ENCODE results near the gene SEMA4D.

The SEMA4D gene

DNA sequence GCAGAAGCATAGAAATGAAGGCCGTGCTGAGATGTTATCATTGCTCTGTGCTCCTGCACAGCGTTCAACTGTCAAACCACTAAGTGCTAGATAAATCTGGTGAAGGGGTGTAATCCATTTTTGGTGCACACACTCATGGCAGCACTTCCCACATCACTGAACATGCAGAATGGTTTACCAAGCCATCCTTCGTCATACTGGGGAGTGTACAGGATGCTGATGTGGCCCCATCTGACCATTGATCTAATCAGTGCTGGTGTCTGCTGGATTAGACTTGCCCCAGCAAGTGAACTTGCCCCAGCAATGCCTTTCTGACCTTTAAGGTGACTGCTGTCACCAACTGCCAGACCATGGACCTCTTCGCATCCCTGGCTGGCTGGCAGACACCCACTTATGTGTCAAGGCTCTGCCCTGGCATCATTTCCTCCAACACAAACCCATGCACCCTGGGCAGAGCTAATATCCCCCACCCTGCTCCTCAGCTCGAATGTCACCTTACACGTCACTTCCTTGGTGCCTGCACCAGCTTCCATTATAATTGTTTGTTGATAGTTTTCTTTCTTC lies 4.2 kb upstream of the SEMA4D start:
- H3K4me1 ChIP-seq (ENCODE audit: control insufficient read depth, insufficient read depth, low read length, poor library complexity, severe bottlenecking) = no peaks in the 10 kb centered on the region
- WGBS, 2 experiments (ENCODE audit: insufficient coverage in 2 of 2) = 95 to 97% methylated on average over 2 to 3 of the region's 6 CpGs
- no peak overlapping the region for H3K4me3 ChIP-seq (ENCODE audit: extremely low read depth, insufficient read depth, low read length, poor library complexity, severe bottlenecking)

DNA sequence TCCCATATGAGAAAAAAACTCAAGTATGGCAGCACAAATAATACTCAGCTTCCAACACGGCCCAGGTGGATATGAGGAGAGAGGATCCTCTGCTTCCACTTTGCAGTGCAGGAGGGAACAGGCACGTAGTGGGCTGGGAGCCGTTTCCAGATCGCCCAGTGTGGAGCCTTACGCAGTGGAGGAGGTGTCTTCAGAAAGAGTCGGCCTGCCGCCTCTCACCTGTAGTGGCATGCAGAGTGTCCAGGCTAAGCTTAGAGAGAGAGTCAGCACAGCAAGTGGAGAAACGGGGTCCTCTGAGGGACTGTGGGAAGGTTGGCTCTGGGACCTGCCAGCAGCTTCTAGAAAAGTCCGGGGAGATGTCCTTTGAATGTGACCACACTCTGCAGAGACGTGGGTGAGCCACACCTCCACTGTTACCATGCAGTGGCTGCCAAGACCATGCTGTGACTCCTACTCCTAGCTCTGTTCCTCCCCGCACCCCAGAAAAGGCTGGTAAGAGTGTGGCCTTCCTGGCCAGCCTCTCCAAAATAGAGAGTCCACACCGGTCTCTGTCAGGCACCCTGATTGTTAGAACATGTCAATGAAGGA lies 3.5 kb upstream of the SEMA4D start:
- no peak overlapping the region for H3K4me3 ChIP-seq (ENCODE audit: extremely low read depth, insufficient read depth, low read length, poor library complexity, severe bottlenecking)
- H3K4me1 ChIP-seq (ENCODE audit: control insufficient read depth, insufficient read depth, low read length, poor library complexity, severe bottlenecking) = no peaks in the 10 kb centered on the region
- WGBS, 2 experiments (ENCODE audit: insufficient coverage in 2 of 2) = 90 to 92% methylated on average over 11 to 12 of the region's 12 CpGs
- no peak overlapping the region for H3K27ac ChIP-seq (ENCODE audit: low read depth, low read length, severe bottlenecking)
- H3K36me3 ChIP-seq (ENCODE audit: control insufficient read depth, insufficient read depth, low read length) = no peaks in the 10 kb centered on the region
- H3K9me3 ChIP-seq (ENCODE audit: control insufficient read depth, low read length) = no peaks in the 10 kb centered on the region

More for the DNA sequence above, 4.2 kb upstream of the SEMA4D start:
- Histone ChIP-seq H3K36me3 (ENCODE audit: control insufficient read depth, insufficient read depth, low read length) (no peaks in the 10 kb centered on the region), H3K27ac (ENCODE audit: low read depth, low read length, severe bottlenecking) (no peak overlapping the region), H3K9me3 (ENCODE audit: control insufficient read depth, low read length) (no peaks in the 10 kb centered on the region)

- no peaks in the 10 kb centered on the region for H3K9me3 ChIP-seq (ENCODE audit: control insufficient read depth, low read length)
- H3K27ac ChIP-seq (ENCODE audit: low read depth, low read length, severe bottlenecking) = no peak overlapping the region
- H3K4me1 ChIP-seq (ENCODE audit: control insufficient read depth, insufficient read depth, low read length, poor library complexity, severe bottlenecking) = no peaks in the 10 kb centered on the region
- H3K36me3 ChIP-seq (ENCODE audit: control insufficient read depth, insufficient read depth, low read length) = no peaks in the 10 kb centered on the region
- no peak overlapping the region for H3K4me3 ChIP-seq (ENCODE audit: extremely low read depth, insufficient read depth, low read length, poor library complexity, severe bottlenecking)
- 83 to 88% methylated on average over 5 of the region's 5 CpGs for WGBS, 2 experiments (ENCODE audit: insufficient coverage in 2 of 2)
Observed at GRCh38 chr9:89500008-89500407, 2.1 kb upstream of the SEMA4D start.

GRCh38 chr9:89498852-89499480 lies 1.1 kb upstream of the SEMA4D start:
- H3K4me3 ChIP-seq (ENCODE audit: extremely low read depth, insufficient read depth, low read length, poor library complexity, severe bottlenecking) = no peak overlapping the region
- 89 to 90% methylated on average over 2 to 5 of the region's 7 CpGs for WGBS, 2 experiments (ENCODE audit: insufficient coverage in 2 of 2)
- H3K27ac ChIP-seq (ENCODE audit: low read depth, low read length, severe bottlenecking) = no peak overlapping the region
- H3K4me1 ChIP-seq (ENCODE audit: control insufficient read depth, insufficient read depth, low read length, poor library complexity, severe bottlenecking) = no peaks in the 10 kb centered on the region
- no peaks in the 10 kb centered on the region for H3K36me3 ChIP-seq (ENCODE audit: control insufficient read depth, insufficient read depth, low read length)
- no peaks in the 10 kb centered on the region for H3K9me3 ChIP-seq (ENCODE audit: control insufficient read depth, low read length)

- H3K27ac ChIP-seq (ENCODE audit: low read depth, low read length, severe bottlenecking) = no peak overlapping the region
- peak overlapping the region; percentile 50 for H3K4me3 ChIP-seq (ENCODE audit: extremely low read depth, insufficient read depth, low read length, poor library complexity, severe bottlenecking)
- no peaks in the 10 kb centered on the region for H3K9me3 ChIP-seq (ENCODE audit: control insufficient read depth, low read length)
- 2 to 3% methylated on average over 38 of the region's 67 CpGs for WGBS, 2 experiments (ENCODE audit: insufficient coverage in 2 of 2)
- no peaks in the 10 kb centered on the region for H3K36me3 ChIP-seq (ENCODE audit: control insufficient read depth, insufficient read depth, low read length)
- no peaks in the 10 kb centered on the region for H3K4me1 ChIP-seq (ENCODE audit: control insufficient read depth, insufficient read depth, low read length, poor library complexity, severe bottlenecking)
Observed at GRCh38 chr9:89497257-89497963, 503 bp downstream of the SEMA4D start.

GRCh38 chr9:89496645-89497256 lies 1.2 kb downstream of the SEMA4D start:
- Histone ChIP-seq H3K9me3 (ENCODE audit: control insufficient read depth, low read length) (no peaks in the 10 kb centered on the region), H3K27ac (ENCODE audit: low read depth, low read length, severe bottlenecking) (no peak overlapping the region), H3K36me3 (ENCODE audit: control insufficient read depth, insufficient read depth, low read length) (no peaks in the 10 kb centered on the region), H3K4me1 (ENCODE audit: control insufficient read depth, insufficient read depth, low read length, poor library complexity, severe bottlenecking) (no peaks in the 10 kb centered on the region), H3K4me3 (ENCODE audit: extremely low read depth, insufficient read depth, low read length, poor library complexity, severe bottlenecking) (peak overlapping the region; percentile 50)
- WGBS, 2 experiments (ENCODE audit: insufficient coverage in 2 of 2) = 61 to 71% methylated on average over 12 to 14 of the region's 14 CpGs

DNA sequence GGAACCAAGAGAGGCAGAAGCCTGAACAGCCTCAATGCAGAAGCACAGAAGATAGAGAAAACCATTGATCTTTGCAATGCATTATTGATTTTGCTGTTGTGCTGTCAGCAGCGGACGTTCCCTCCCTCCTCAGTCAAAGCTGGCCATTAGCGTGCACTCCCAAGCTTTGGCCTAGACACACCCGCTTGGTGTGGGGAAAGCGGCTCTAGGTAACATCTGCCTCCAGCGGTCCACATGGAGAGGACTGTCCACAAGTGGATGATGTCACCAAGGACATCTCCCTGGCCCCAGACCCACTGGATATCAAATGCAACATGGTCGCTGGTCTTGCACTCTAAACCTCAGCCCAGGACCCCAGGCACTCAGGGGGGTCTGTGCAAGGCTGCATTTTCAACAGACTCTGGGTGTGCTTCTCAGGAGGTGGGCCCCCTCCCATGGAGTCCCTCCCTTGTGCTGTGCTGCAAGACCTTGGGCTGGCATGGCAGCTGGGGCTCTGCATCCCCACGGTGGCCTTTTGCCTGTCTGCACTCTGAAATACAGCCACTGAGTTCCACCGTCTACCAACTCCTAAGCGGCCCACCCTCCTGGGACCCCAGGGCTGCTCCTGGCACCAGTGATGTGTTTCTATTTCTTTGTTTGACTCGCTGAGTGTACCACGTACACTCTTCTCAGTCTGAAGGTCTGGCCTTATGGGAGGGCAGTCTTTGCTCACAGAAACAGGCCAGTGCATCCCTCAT lies 1.9 kb downstream of the SEMA4D start:
- WGBS, 2 experiments (ENCODE audit: insufficient coverage in 2 of 2) = 87 to 91% methylated on average over 11 to 12 of the region's 12 CpGs
- H3K27ac ChIP-seq (ENCODE audit: low read depth, low read length, severe bottlenecking) = no peak overlapping the region

GRCh38 chr9:89494199-89494598 lies 3.7 kb downstream of the SEMA4D start:
- no peak overlapping the region for H3K27ac ChIP-seq (ENCODE audit: low read depth, low read length, severe bottlenecking)
- H3K4me1 ChIP-seq (ENCODE audit: control insufficient read depth, insufficient read depth, low read length, poor library complexity, severe bottlenecking) = no peaks in the 10 kb centered on the region
- WGBS, 2 experiments (ENCODE audit: insufficient coverage in 2 of 2) = 87 to 97% methylated on average over 3 to 5 of the region's 5 CpGs
- no peak overlapping the region for H3K4me3 ChIP-seq (ENCODE audit: extremely low read depth, insufficient read depth, low read length, poor library complexity, severe bottlenecking)
- no peaks in the 10 kb centered on the region for H3K9me3 ChIP-seq (ENCODE audit: control insufficient read depth, low read length)
- no peaks in the 10 kb centered on the region for H3K36me3 ChIP-seq (ENCODE audit: control insufficient read depth, insufficient read depth, low read length)

More for the DNA sequence above, 1.9 kb downstream of the SEMA4D start:
- no peaks in the 10 kb centered on the region for H3K9me3 ChIP-seq (ENCODE audit: control insufficient read depth, low read length)
- no peaks in the 10 kb centered on the region for H3K4me1 ChIP-seq (ENCODE audit: control insufficient read depth, insufficient read depth, low read length, poor library complexity, severe bottlenecking)
- H3K4me3 ChIP-seq (ENCODE audit: extremely low read depth, insufficient read depth, low read length, poor library complexity, severe bottlenecking) = no peak overlapping the region
- H3K36me3 ChIP-seq (ENCODE audit: control insufficient read depth, insufficient read depth, low read length) = no peaks in the 10 kb centered on the region

DNA sequence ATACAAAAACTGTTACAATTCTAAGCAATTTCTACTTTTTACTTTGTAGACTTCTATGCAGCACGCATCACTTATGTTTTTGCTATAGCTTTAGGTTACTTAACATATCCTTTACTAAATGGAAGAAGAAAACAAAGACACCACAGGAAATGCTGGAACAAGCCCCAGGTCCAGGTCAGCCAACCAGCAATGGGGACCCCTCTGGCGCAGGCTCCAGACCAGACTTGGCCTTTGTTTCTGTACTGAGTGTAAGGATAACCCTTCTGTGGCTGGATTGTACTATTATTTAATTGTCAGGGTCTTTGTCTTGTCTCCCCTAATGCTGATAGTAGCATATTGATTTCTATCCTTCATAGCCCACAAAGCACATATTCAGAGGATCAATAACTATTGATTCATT lies 4.2 kb downstream of the SEMA4D start:
- no peaks in the 10 kb centered on the region for H3K4me1 ChIP-seq (ENCODE audit: control insufficient read depth, insufficient read depth, low read length, poor library complexity, severe bottlenecking)
- H3K27ac ChIP-seq (ENCODE audit: low read depth, low read length, severe bottlenecking) = no peak overlapping the region
- H3K4me3 ChIP-seq (ENCODE audit: extremely low read depth, insufficient read depth, low read length, poor library complexity, severe bottlenecking) = no peak overlapping the region
- 67 to 70% methylated on average over 1 of the region's 2 CpGs for WGBS, 2 experiments (ENCODE audit: insufficient coverage in 2 of 2)
- no peaks in the 10 kb centered on the region for H3K36me3 ChIP-seq (ENCODE audit: control insufficient read depth, insufficient read depth, low read length)
- H3K9me3 ChIP-seq (ENCODE audit: control insufficient read depth, low read length) = no peaks in the 10 kb centered on the region

- H3K27ac ChIP-seq (ENCODE audit: low read depth, low read length, severe bottlenecking) = no peak overlapping the region
- no peaks in the 10 kb centered on the region for H3K36me3 ChIP-seq (ENCODE audit: control insufficient read depth, insufficient read depth, low read length)
- 75 to 84% methylated on average over 5 to 6 of the region's 6 CpGs for WGBS, 2 experiments (ENCODE audit: insufficient coverage in 2 of 2)
- H3K9me3 ChIP-seq (ENCODE audit: control insufficient read depth, low read length) = no peaks in the 10 kb centered on the region
- H3K4me1 ChIP-seq (ENCODE audit: control insufficient read depth, insufficient read depth, low read length, poor library complexity, severe bottlenecking) = no peaks in the 10 kb centered on the region
- no peak overlapping the region for H3K4me3 ChIP-seq (ENCODE audit: extremely low read depth, insufficient read depth, low read length, poor library complexity, severe bottlenecking)
Observed at GRCh38 chr9:89493181-89493580, 4.7 kb downstream of the SEMA4D start.

Measured in mesodermal cell (in vitro differentiated cells).